ENCODE measurements around the gene TNPO1. TPM values are rescaled to one million over a fixed set of nuclear protein-coding genes. Genes with fewer than 3 reads are reported as not detected.

Gene TNPO1
- total RNA-seq: 128 and 143 TPM in 2 replicates
- polyA plus RNA-seq: 39.4 and 53.5 TPM in 2 replicates

DNA sequence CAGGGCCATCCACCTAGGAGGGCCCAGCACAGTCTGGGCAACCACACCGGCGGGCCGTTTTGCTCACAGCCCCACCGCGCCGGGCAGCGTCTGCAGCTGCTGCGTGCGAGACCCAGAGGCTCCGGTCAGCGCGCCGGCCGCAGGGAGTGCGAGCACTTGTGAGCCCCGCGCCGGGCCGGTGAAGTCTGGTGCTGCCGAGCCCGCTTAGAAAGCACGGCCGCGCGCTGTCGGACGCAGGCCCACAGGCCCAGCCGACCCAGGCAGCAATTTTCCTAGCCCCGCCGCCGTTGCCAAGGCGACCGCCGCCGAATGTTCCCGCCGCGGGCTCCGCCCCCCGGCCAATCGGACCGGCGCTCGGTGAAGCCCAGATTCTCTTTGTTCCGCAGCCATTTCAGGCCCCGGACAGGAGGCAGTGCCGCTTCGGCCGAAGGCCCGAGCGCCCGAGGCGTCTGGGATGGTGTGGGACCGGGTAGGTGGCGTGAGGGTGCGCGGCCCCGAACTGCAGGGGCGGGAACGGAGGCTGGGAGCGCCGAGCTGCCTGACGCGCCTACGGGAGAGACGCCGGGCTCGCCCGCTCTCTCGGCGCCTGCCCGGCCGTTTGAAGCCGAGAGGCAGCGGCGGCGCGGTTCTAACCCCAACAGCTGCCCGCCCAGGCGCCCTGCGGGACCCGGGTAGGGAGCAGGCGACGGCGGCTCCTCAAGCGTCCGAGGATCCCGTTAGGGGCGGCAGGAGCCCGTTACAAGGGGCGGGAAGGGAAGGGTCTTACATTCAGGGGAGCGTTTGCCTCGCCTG lies at the start of gene TNPO1:
TSS of gene TNPO1 (plus strand) at position 378 of the 792 bp plus-strand sequence. CDS start at position 455, 77 bp downstream.
- Histone ChIP-seq H3K9me3 (ENCODE audit: low read depth) (no peaks in the 10 kb centered on the region), H3K36me3 (replicated peaks; ENCODE audit: insufficient read depth, low read depth) (no peaks in the 10 kb centered on the region), H3K9me2 (replicated peaks; ENCODE audit: insufficient read depth) (no peaks in the 10 kb centered on the region), H3K27ac (peak within 1 kb of the TSS; percentile 99), H2AFZ (peak within 1 kb of the TSS; percentile 98), H3K4me2 (peak within 1 kb of the TSS; percentile 90), H3K4me1 (ENCODE audit: insufficient read depth) (peaks cover 17% of the 10 kb centered on the region), H4K20me1 (ENCODE audit: insufficient read depth, poor library complexity, severe bottlenecking) (peaks cover 10% of the 10 kb centered on the region), H3K27me3 (no peaks in the 10 kb centered on the region), H3K79me2 (peaks cover 44% of the 10 kb centered on the region), H3K4me3 (peak within 1 kb of the TSS; percentile 78)
- DNase-seq (ENCODE audit: low spot score): peak; percentile 95
- TF ChIP-seq EZH2phosphoT487 (IDR thresholded peaks at IDR 0.05; ENCODE audit: low read depth, severe bottlenecking, unreplicated experiment) (no peak), CTCF (IDR thresholded peaks at IDR 0.05; ENCODE audit: poor library complexity) (no peak), EZH2 (IDR thresholded peaks at IDR 0.05; ENCODE audit: borderline replicate concordance) (no peak)
- under 1% methylated on average over 91 of the region's 93 CpGs for WGBS (ENCODE audit: low lambda C conversion rate, missing lambda C conversion rate)

- H3K4me3 ChIP-seq: no peak overlapping the region
- no peak for TF ChIP-seq EZH2 (IDR thresholded peaks at IDR 0.05; ENCODE audit: borderline replicate concordance)
- no peak for TF ChIP-seq EZH2phosphoT487 (IDR thresholded peaks at IDR 0.05; ENCODE audit: low read depth, severe bottlenecking, unreplicated experiment)
- TF ChIP-seq CTCF (IDR thresholded peaks at IDR 0.05; ENCODE audit: poor library complexity): no peak
- no peaks in the 10 kb centered on the region for H4K20me1 ChIP-seq (ENCODE audit: insufficient read depth, poor library complexity, severe bottlenecking)
- no peaks in the 10 kb centered on the region for H3K9me3 ChIP-seq (ENCODE audit: low read depth)
- no peaks in the 10 kb centered on the region for H3K79me2 ChIP-seq
- H3K27me3 ChIP-seq: no peaks in the 10 kb centered on the region
- H3K4me2 ChIP-seq: no peak overlapping the region
- no peaks in the 10 kb centered on the region for H3K36me3 ChIP-seq (replicated peaks; ENCODE audit: insufficient read depth, low read depth)
- WGBS (ENCODE audit: low lambda C conversion rate, missing lambda C conversion rate): 68% methylated on average over 7 of the region's 7 CpGs
- H3K27ac ChIP-seq: no peak overlapping the region
- no peaks in the 10 kb centered on the region for H3K4me1 ChIP-seq (ENCODE audit: insufficient read depth)
- no peaks in the 10 kb centered on the region for H3K9me2 ChIP-seq (replicated peaks; ENCODE audit: insufficient read depth)
- peak; percentile 33 for DNase-seq (ENCODE audit: low spot score)
- H2AFZ ChIP-seq: no peak overlapping the region
Observed at GRCh38 chr5:72767289-72768010, 49.0 kb upstream of the TNPO1 start.

GRCh38 chr5:72770266-72770665 lies 46.2 kb upstream of the TNPO1 start:
- Histone ChIP-seq H3K9me2 (replicated peaks; ENCODE audit: insufficient read depth) (no peaks in the 10 kb centered on the region), H3K36me3 (replicated peaks; ENCODE audit: insufficient read depth, low read depth) (no peaks in the 10 kb centered on the region), H2AFZ (no peak overlapping the region), H3K79me2 (no peaks in the 10 kb centered on the region), H3K27ac (no peak overlapping the region), H3K27me3 (no peaks in the 10 kb centered on the region), H3K4me1 (ENCODE audit: insufficient read depth) (no peaks in the 10 kb centered on the region), H3K9me3 (ENCODE audit: low read depth) (no peaks in the 10 kb centered on the region), H3K4me3 (no peak overlapping the region), H4K20me1 (ENCODE audit: insufficient read depth, poor library complexity, severe bottlenecking) (no peaks in the 10 kb centered on the region), H3K4me2 (no peak overlapping the region)
- DNase-seq (ENCODE audit: low spot score): no peak
- WGBS (ENCODE audit: low lambda C conversion rate, missing lambda C conversion rate): 94% methylated on average over 4 of the region's 4 CpGs
- TF ChIP-seq EZH2 (IDR thresholded peaks at IDR 0.05; ENCODE audit: borderline replicate concordance) (no peak), CTCF (IDR thresholded peaks at IDR 0.05; ENCODE audit: poor library complexity) (no peak), EZH2phosphoT487 (IDR thresholded peaks at IDR 0.05; ENCODE audit: low read depth, severe bottlenecking, unreplicated experiment) (no peak)
